ENCODE data around the gene RASGRF1. TPM values are rescaled to one million over a fixed set of nuclear protein-coding genes. Genes with fewer than 3 reads are reported as not detected.

Gene RASGRF1
- total and polyA plus RNA-seq, 2 donors (not counting 1 experiment from before 2014, with no cell fraction given) = 1.0 to 9.4 TPM

DNA sequence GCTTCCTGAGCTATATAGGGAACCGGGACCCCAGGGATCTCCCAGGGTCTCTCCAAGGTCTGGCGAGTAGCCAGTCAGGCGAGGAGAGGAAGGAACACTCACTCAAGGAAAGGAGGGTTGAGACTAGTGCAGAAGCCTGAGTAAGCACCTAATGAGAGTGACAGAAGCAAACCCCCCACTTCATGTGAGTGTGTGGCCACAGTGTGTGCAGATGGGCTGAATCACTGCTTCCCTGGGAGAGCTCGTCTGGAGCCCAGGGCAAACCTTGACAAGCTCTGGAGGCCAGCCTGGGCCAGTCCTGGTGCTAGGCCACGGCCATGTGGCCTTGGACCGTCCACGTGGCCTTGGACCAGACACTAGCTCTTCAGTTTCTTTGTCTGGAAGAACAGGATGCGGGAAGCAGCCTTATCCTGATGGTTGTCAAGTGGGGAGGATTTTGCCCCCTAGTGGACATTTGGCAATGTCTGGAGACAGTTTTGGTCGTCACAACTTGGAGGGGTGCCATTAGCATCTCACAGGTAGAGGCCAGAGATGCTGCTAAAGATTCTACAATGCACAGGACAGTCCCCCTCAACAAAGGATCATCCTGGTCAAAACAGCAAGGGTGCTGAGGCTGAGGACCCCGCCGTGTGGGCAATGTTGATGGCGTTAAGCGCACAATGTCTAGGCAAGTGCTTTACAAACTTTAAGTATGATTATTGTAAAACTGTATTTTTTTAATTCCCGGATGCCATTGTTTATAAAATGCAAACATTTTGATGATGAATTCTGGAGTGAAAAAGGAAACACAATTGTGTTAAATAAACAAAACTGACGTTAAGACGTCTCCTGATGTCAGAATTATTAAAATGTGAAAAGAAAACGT lies 110.9 kb downstream of the RASGRF1 start:
- WGBS (ENCODE audit: insufficient coverage) = 65% methylated on average over 13 of the region's 17 CpGs
- intact Hi-C loops (cut with micrococcal nuclease) = loop anchor here (5.0 kb wide), 1 partner anchor 57 kb away; no protein-coding TSS in a partner anchor
- H3K4me3 ChIP-seq (ENCODE audit: control extremely low read depth in 1 of 5, extremely low read depth in 1 of 5, insufficient read depth in 1 of 5, low read depth in 2 of 5, low read length in 4 of 5) = peak overlapping the region in 2 of 5 experiments; percentile 12 to 18

More for the DNA sequence above, 110.9 kb downstream of the RASGRF1 start:
- H4K20me1 ChIP-seq (ENCODE audit: control insufficient read depth, insufficient read depth, low read length, poor library complexity, severe bottlenecking) = no peaks in the 10 kb centered on the region
- TF ChIP-seq EZH2 (IDR thresholded peaks at IDR 0.05; ENCODE audit: borderline replicate concordance, insufficient read depth, low read depth, low read length, poor library complexity, severe bottlenecking) = no peak
- TF ChIP-seq, protein P1, sequence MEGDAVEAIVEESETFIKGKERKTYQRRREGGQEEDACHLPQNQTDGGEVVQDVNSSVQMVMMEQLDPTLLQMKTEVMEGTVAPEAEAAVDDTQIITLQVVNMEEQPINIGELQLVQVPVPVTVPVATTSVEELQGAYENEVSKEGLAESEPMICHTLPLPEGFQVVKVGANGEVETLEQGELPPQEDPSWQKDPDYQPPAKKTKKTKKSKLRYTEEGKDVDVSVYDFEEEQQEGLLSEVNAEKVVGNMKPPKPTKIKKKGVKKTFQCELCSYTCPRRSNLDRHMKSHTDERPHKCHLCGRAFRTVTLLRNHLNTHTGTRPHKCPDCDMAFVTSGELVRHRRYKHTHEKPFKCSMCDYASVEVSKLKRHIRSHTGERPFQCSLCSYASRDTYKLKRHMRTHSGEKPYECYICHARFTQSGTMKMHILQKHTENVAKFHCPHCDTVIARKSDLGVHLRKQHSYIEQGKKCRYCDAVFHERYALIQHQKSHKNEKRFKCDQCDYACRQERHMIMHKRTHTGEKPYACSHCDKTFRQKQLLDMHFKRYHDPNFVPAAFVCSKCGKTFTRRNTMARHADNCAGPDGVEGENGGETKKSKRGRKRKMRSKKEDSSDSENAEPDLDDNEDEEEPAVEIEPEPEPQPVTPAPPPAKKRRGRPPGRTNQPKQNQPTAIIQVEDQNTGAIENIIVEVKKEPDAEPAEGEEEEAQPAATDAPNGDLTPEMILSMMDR (IDR thresholded peaks at IDR 0.05) = peak; percentile 68
- H3K27ac ChIP-seq (ENCODE audit: low read length in 2 of 2) = peak overlapping the region in 1 of 2 donors; percentile 5
- H3K79me2 ChIP-seq (ENCODE audit: control insufficient read depth, insufficient read depth, low read length) = no peaks in the 10 kb centered on the region
- CTCF ChIA-PET = interaction anchor here (0.7 to 5.0 kb wide), 30 partner anchors 9 to 205 kb away, joined by 3 to 34 read pairs (median 6); partner anchors contain the start of gene CTSH
- H3K36me3 ChIP-seq (replicated peaks in 1 of 2; ENCODE audit: control extremely low read depth in 1 of 2, control insufficient read depth in 1 of 2, extremely low read depth in 1 of 2, insufficient read depth in 2 of 2, low read length in 1 of 2) = no peaks in the 10 kb centered on the region
- H3K27me3 Mint-ChIP-seq = peaks cover 2% of the 10 kb centered on the region
- H3K4me1 Mint-ChIP-seq = peaks cover 42% of the 10 kb centered on the region
- DNase-seq (peak; percentile 66), ATAC-seq (ENCODE audit: low read depth) (no peak)
- peak overlapping the region; percentile 96 for H3K27ac Mint-ChIP-seq
- H3K4me2 ChIP-seq (replicated peaks; ENCODE audit: low read depth, low read length, poor library complexity, severe bottlenecking) = peak overlapping the region; percentile 60
- no peaks in the 10 kb centered on the region for H3K9me3 ChIP-seq (ENCODE audit: control extremely low read depth in 1 of 3, control insufficient read depth in 2 of 3, insufficient read depth in 1 of 3, low read length in 2 of 3)
- POLR2A ChIA-PET = interaction anchor here (0.6 to 2.1 kb wide), 4 partner anchors 18 to 36 kb away, joined by 3 to 16 read pairs (median 4); partner anchors contain the start of gene CTSH
- peak overlapping the region; percentile 83 for H3K4me3 Mint-ChIP-seq
- H3K9ac ChIP-seq (ENCODE audit: low read length) = peak overlapping the region; percentile 25
- H3K9me3 Mint-ChIP-seq (ENCODE audit: insufficient read depth) = no peaks in the 10 kb centered on the region
- H3K4me1 ChIP-seq (ENCODE audit: control insufficient read depth in 2 of 2, insufficient read depth in 2 of 2, low read length in 2 of 2) = peaks cover 38 to 46% of the 10 kb centered on the region in 2 donors
- peaks cover 0 to 2% (median 0%) of the 10 kb centered on the region in 4 experiments for H3K27me3 ChIP-seq (replicated peaks in 1 of 4; ENCODE audit: control extremely low read depth in 1 of 4, control insufficient read depth in 3 of 4, insufficient read depth in 4 of 4, low read length in 3 of 4)
- peak overlapping the region; percentile 26 for H2AFZ ChIP-seq (ENCODE audit: insufficient read depth, low read depth, low read length, poor library complexity, severe bottlenecking)

All from B cell (primary cell).